CD14-positive monocyte (primary cell): ENCODE data around the gene NAB1. TPM values are rescaled to one million over a fixed set of nuclear protein-coding genes. Genes with fewer than 3 reads are reported as not detected.

Source experiments
- DNase-seq, 3 donors: peaks; one replicate each; pipeline ENCODE4 v3.0.0-alpha.2; 2011 to 2022
- H2AFZ ChIP-seq: 2 replicates; pipeline ENCODE4 v1.6.0; 2012; ENCODE audit warnings: mild to moderate bottlenecking, low read depth, low read length, inconsistent platforms; ENCODE audit not compliant: insufficient read depth, poor library complexity, severe bottlenecking
- H3K27ac ChIP-seq, 2 donors: 1 replicate in 1 of 2; 2 replicates in 1 of 2; pipeline ENCODE4 v1.5.1; 2012 to 2013; ENCODE audit warnings: low read length in 2 of 2, control low read depth in 1 of 2, inconsistent platforms in 1 of 2, low read depth in 1 of 2, mild to moderate bottlenecking in 1 of 2
- H3K27me3 ChIP-seq, 2 donors: one replicate each; pipeline versions ENCODE4 v1.6.0 to v1.6.1; 2011 to 2013; ENCODE audit warnings: low read length in 2 of 2; ENCODE audit not compliant: control insufficient read depth in 2 of 2, insufficient read depth in 2 of 2
- H3K36me3 ChIP-seq, 2 donors: replicated peaks in 1 of 2; 1 replicate in 1 of 2; 2 replicates in 1 of 2; pipeline versions ENCODE4 v1.5.1 to v1.6.1; 2012 to 2013; ENCODE audit warnings: low read length in 2 of 2, control low read depth in 1 of 2, inconsistent platforms in 1 of 2, mild to moderate bottlenecking in 1 of 2; ENCODE audit not compliant: insufficient read depth in 2 of 2, control insufficient read depth in 1 of 2
- H3K4me1 ChIP-seq, 2 donors: 1 replicate in 1 of 2; 2 replicates in 1 of 2; pipeline versions ENCODE4 v1.5.1 to v1.6.1; 2012 to 2013; ENCODE audit warnings: low read length in 2 of 2, control low read depth in 1 of 2, inconsistent platforms in 1 of 2, mild to moderate bottlenecking in 1 of 2, moderate library complexity in 1 of 2; ENCODE audit not compliant: insufficient read depth in 2 of 2, control insufficient read depth in 1 of 2
- H3K4me2 ChIP-seq: replicated peaks from 2 replicates; pipeline ENCODE3; 2012; ENCODE audit warnings: low read length, moderate library complexity, mild to moderate bottlenecking; ENCODE audit not compliant: poor library complexity, severe bottlenecking; ENCODE audit errors: extremely low read depth
- H3K4me3 ChIP-seq, 3 experiments: fragments of 200-600 bp in 1 of 3; sonication (generic) in 1 of 3; replicated peaks in 1 of 3; 1 replicate in 2 of 3; 2 replicates in 1 of 3; pipeline ENCODE4 v1.5.1; 2011 to 2013; ENCODE audit warnings: low read length in 3 of 3, mild to moderate bottlenecking in 3 of 3, control low read depth in 2 of 3, low read depth in 2 of 3, inconsistent platforms in 1 of 3, moderate library complexity in 1 of 3
- H3K79me2 ChIP-seq: 2 replicates; pipeline ENCODE4 v1.6.0; 2012; ENCODE audit warnings: mild to moderate bottlenecking, control low read depth, inconsistent platforms, low read length, moderate library complexity; ENCODE audit not compliant: insufficient read depth
- H3K9ac ChIP-seq: 2 replicates; pipeline ENCODE4 v1.6.0; 2017; ENCODE audit warnings: low read length, mild to moderate bottlenecking; ENCODE audit not compliant: insufficient read depth, poor library complexity, severe bottlenecking
- H3K9me3 ChIP-seq, 2 donors: replicated peaks in 1 of 2; 1 replicate in 1 of 2; 2 replicates in 1 of 2; pipeline versions ENCODE4 v1.5.1 to v1.6.1; 2012 to 2013; ENCODE audit warnings: low read length in 2 of 2, control low read depth in 1 of 2; ENCODE audit not compliant: control insufficient read depth in 1 of 2, insufficient read depth in 1 of 2
- H4K20me1 ChIP-seq: 2 replicates; pipeline ENCODE4 v1.6.0; 2012; ENCODE audit warnings: mild to moderate bottlenecking, low read length, control low read depth, moderate library complexity; ENCODE audit not compliant: insufficient read depth
- H3K27ac Mint-ChIP-seq, 7 donors: one replicate each; pipeline ENCODE4 v1.8.0; 2020; ENCODE audit warnings: mild to moderate bottlenecking in 7 of 7, mixed read lengths in 7 of 7, moderate library complexity in 6 of 7, inconsistent platforms in 2 of 7
- H3K27me3 Mint-ChIP-seq, 3 donors: one replicate each; pipeline ENCODE4 v1.8.0; 2021 to 2022; ENCODE audit warnings: low read depth in 3 of 3, mild to moderate bottlenecking in 3 of 3, mixed read lengths in 3 of 3, moderate library complexity in 3 of 3, inconsistent platforms in 1 of 3
- H3K36me3 Mint-ChIP-seq, 2 donors: one replicate each; pipeline ENCODE4 v1.8.0; 2020; ENCODE audit warnings: mixed read lengths in 2 of 2, inconsistent platforms in 1 of 2, mild to moderate bottlenecking in 1 of 2
- H3K4me1 Mint-ChIP-seq: one replicate; pipeline ENCODE4 v1.8.0; 2020; ENCODE audit warnings: mild to moderate bottlenecking, mixed read lengths
- H3K4me3 Mint-ChIP-seq, 2 donors: one replicate each; pipeline ENCODE4 v1.8.0; 2020; ENCODE audit warnings: mild to moderate bottlenecking in 2 of 2, mixed read lengths in 2 of 2, moderate library complexity in 1 of 2
- H3K9me3 Mint-ChIP-seq, 7 donors: one replicate each; pipeline ENCODE4 v1.8.0; 2020 to 2022; ENCODE audit warnings: mixed read lengths in 7 of 7, mild to moderate bottlenecking in 6 of 7, moderate library complexity in 6 of 7, inconsistent platforms in 2 of 7
- CTCF ChIP-seq: fragments of 200-600 bp; IDR thresholded peaks from one replicate; pipeline ENCODE4 v1.8.0; 2022; ENCODE audit warnings: antibody characterized with exemption, mild to moderate bottlenecking
- WGBS: methylation state at CpG from one replicate; pipeline ENCODE4 v1.1.5; 2013; ENCODE audit warnings: missing lambda C conversion rate; ENCODE audit not compliant: insufficient coverage; 5-methylcytosine and 5-hydroxymethylcytosine counted together
- intact Hi-C, 2 donors: fragments of 100-400 bp; cut with micrococcal nuclease; formaldehyde crosslinking; loops; one replicate each; pipeline versions ENCODE4 v1.15.0 to v1.15.1; 2023
- polyA plus RNA-seq, 3 donors: library from polyadenylated mRNA; depleted of rRNA in 1 of 3; unstranded in 2 of 3; stranded (reverse) in 1 of 3; fragments of 300-500 nt in 2 of 3; fragments of >200 nt in 1 of 3; fragmentation: Illumina TruSeq in 2 of 3; gene quantifications; 1 replicate in 2 of 3; 2 replicates in 1 of 3; pipeline ENCODE4 v1.2.3, GENCODE V29; 2012 to 2021

The NAB1 gene
- polyA plus RNA-seq, 3 donors, result 2.9 to 15.5 (median 3.1) TPM

GRCh38 chr2:190603374-190603773 is 45.5 kb upstream of the NAB1 start:
- H3K4me2 ChIP-seq, result no peak overlapping the region
- Mint-ChIP-seq H3K27ac (no peak overlapping the region), H3K9me3 (no peaks in the 10 kb centered on the region), H3K4me3 (no peak overlapping the region), H3K4me1 (peaks cover 18% of the 10 kb centered on the region), H3K36me3 (no peaks in the 10 kb centered on the region), H3K27me3 (no peaks in the 10 kb centered on the region)
- no peaks in the 10 kb centered on the region for H3K4me1 ChIP-seq
- H3K36me3 ChIP-seq, result no peaks in the 10 kb centered on the region
- TF ChIP-seq CTCF, result no peak
- no peaks in the 10 kb centered on the region for H4K20me1 ChIP-seq
- no peaks in the 10 kb centered on the region for H3K27me3 ChIP-seq
- H3K9me3 ChIP-seq, result no peaks in the 10 kb centered on the region
- no peaks in the 10 kb centered on the region for H3K79me2 ChIP-seq
- H2AFZ ChIP-seq, result no peak overlapping the region
- no peak for DNase-seq
- WGBS, result no CpG with 5 or more reads among the region's 5 CpGs
- no peak overlapping the region for H3K4me3 ChIP-seq
- intact Hi-C loops, result no loop called here
- no peak overlapping the region for H3K27ac ChIP-seq
- no peak overlapping the region for H3K9ac ChIP-seq

- no peaks in the 10 kb centered on the region for H3K27me3 ChIP-seq
- intact Hi-C loops, result no loop called here
- no peaks in the 10 kb centered on the region for H3K36me3 ChIP-seq
- H3K4me3 Mint-ChIP-seq, result no peak overlapping the region
- TF ChIP-seq CTCF, result no peak
- 60% methylated on average over 3 of the region's 4 CpGs for WGBS
- H3K9me3 Mint-ChIP-seq, result peaks cover 0 to 4% (median 0%) of the 10 kb centered on the region in 7 donors
- H2AFZ ChIP-seq, result no peak overlapping the region
- H3K4me3 ChIP-seq, result no peak overlapping the region
- no peaks in the 10 kb centered on the region for H3K79me2 ChIP-seq
- no peak overlapping the region for H3K27ac Mint-ChIP-seq
- no peaks in the 10 kb centered on the region for H3K4me1 ChIP-seq
- H4K20me1 ChIP-seq, result no peaks in the 10 kb centered on the region
- H3K9me3 ChIP-seq, result no peaks in the 10 kb centered on the region
- no peak for DNase-seq
- H3K36me3 Mint-ChIP-seq, result no peaks in the 10 kb centered on the region
- no peak overlapping the region for H3K27ac ChIP-seq
- no peak overlapping the region for H3K4me2 ChIP-seq
- H3K4me1 Mint-ChIP-seq, result peaks cover 13% of the 10 kb centered on the region
- H3K27me3 Mint-ChIP-seq, result no peaks in the 10 kb centered on the region
- no peak overlapping the region for H3K9ac ChIP-seq
These were observed 41.8 kb upstream of the NAB1 start for GRCh38 chr2:190607014-190607597.
